Activated T-cell treated with anti-CD3 and anti-CD28 coated beads, Interleukin-2, amount 50 U/mL, for 24 hours (primary cell): ENCODE measurements around the gene CALCR.

Experiments used
- DNase-seq: peaks from one replicate; pipeline ENCODE4 v3.0.0-alpha.2; 2020
- H3K27ac Mint-ChIP-seq: 2 replicates; pipeline ENCODE4 v1.8.0; 2020; ENCODE audit warnings: mild to moderate bottlenecking, mixed read lengths
- H3K27me3 Mint-ChIP-seq: 2 replicates; pipeline ENCODE4 v1.8.0; 2020; ENCODE audit warnings: mixed read lengths
- H3K36me3 Mint-ChIP-seq: 2 replicates; pipeline ENCODE4 v1.8.0; 2020; ENCODE audit warnings: low read depth, mixed read lengths
- H3K4me1 Mint-ChIP-seq: 2 replicates; pipeline ENCODE4 v1.8.0; 2020; ENCODE audit warnings: low read depth, mixed read lengths
- H3K4me3 Mint-ChIP-seq: 2 replicates; pipeline ENCODE4 v1.8.0; 2020; ENCODE audit warnings: mild to moderate bottlenecking, moderate library complexity, mixed read lengths
- H3K9me3 Mint-ChIP-seq: 2 replicates; pipeline ENCODE4 v1.8.0; 2020; ENCODE audit warnings: mixed read lengths

The CALCR gene

DNA sequence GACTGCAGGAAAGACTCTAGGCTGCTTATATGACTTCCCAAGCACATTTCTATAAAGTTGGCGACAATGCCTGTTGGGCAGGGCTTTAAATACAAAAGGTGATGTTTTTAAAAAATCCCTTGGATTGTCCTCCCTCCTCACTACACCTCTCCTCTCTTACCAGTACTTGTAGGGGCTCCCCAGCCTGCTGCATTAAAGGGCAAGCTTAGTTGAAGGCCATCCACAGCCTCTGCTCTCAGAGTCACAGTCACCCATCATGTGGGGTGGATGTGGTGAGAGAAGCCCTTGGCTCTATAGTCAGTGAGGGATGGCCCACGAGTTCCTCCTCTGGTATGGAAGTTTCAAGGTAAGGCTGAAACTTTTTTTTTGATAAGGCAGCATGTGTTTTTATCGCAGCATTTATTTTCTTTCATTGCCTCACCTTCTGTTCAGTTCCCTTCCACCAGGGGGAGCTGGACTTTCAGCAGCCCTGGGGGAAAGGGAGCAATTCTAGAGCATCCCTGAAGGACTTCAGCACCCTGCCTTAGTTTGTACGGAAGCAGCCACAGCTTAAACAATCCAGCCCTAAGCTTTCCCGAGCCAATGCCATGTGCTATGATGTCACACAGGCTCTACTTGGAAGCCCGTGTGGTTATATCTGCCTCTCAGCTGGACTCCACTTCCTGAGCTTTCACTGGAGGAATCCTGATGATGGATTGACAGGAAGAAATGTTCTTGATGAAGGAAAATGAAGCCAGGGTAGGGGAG is 131.9 kb downstream of the CALCR start:
- H3K27ac Mint-ChIP-seq: no peak overlapping the region
- peak; percentile 38 for DNase-seq
- no peaks in the 10 kb centered on the region for H3K36me3 Mint-ChIP-seq
- H3K4me1 Mint-ChIP-seq: no peaks in the 10 kb centered on the region
- H3K4me3 Mint-ChIP-seq: no peak overlapping the region
- H3K9me3 Mint-ChIP-seq: no peaks in the 10 kb centered on the region
- peaks cover 5% of the 10 kb centered on the region for H3K27me3 Mint-ChIP-seq

DNA sequence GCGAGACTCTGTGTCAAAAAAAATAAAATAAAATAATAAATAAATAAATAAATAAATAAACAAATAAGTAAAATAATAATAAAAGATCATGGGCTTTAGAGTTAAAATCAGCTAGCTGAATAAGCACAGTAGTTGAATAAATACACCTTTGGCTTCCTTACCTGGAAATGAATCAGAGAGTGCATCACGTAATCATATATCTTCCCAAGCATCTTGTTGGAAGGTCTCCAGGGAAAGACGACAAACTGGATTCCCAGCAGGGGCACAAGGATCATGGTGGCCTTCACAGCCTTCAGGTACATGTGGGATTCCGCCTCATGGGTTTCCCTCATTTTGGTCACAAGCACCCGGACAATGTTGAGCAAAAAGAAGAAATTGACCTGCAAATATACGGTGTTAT is 138.7 kb downstream of the CALCR start:
- H3K4me3 Mint-ChIP-seq: no peak overlapping the region
- H3K36me3 Mint-ChIP-seq: no peaks in the 10 kb centered on the region
- H3K27me3 Mint-ChIP-seq: no peaks in the 10 kb centered on the region
- no peaks in the 10 kb centered on the region for H3K9me3 Mint-ChIP-seq
- peaks cover 9% of the 10 kb centered on the region for H3K4me1 Mint-ChIP-seq
- no peak overlapping the region for H3K27ac Mint-ChIP-seq
- no peak for DNase-seq

- H3K4me1 Mint-ChIP-seq: peaks cover 14% of the 10 kb centered on the region
- no peaks in the 10 kb centered on the region for H3K9me3 Mint-ChIP-seq
- no peak overlapping the region for H3K4me3 Mint-ChIP-seq
- H3K27me3 Mint-ChIP-seq: no peaks in the 10 kb centered on the region
- H3K36me3 Mint-ChIP-seq: no peaks in the 10 kb centered on the region
- no peak overlapping the region for H3K27ac Mint-ChIP-seq
- no peak for DNase-seq
Measured at GRCh38 chr7:93432130-93432529, 142.4 kb downstream of the CALCR start.

- H3K9me3 Mint-ChIP-seq: no peaks in the 10 kb centered on the region
- H3K27me3 Mint-ChIP-seq: no peaks in the 10 kb centered on the region
- DNase-seq: no peak
- no peak overlapping the region for H3K4me3 Mint-ChIP-seq
- peaks cover 14% of the 10 kb centered on the region for H3K4me1 Mint-ChIP-seq
- H3K36me3 Mint-ChIP-seq: no peaks in the 10 kb centered on the region
- no peak overlapping the region for H3K27ac Mint-ChIP-seq
Measured at GRCh38 chr7:93430917-93431588, 143.5 kb downstream of the CALCR start.

DNA sequence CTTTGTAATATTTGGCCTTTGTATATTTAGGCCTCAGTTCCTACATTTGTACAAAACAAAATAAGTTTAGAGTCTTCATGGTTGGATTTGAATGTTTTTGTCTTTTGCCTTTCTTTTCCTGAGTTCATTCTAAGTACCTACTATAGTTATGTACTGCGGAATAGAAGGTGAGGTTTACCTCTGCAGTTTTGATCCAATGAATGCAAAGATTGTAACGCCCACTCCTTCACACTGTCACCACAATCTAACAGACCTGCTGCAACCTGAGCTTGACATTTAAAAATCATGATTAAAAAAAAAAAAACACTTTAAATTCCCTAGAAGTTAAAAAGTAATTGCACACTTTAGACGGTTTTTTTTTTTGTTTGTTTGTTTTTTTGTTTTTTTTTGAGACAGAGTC is 145.0 kb downstream of the CALCR start:
- no peak overlapping the region for H3K27ac Mint-ChIP-seq
- H3K9me3 Mint-ChIP-seq: no peaks in the 10 kb centered on the region
- peaks cover 14% of the 10 kb centered on the region for H3K4me1 Mint-ChIP-seq
- no peaks in the 10 kb centered on the region for H3K27me3 Mint-ChIP-seq
- no peaks in the 10 kb centered on the region for H3K36me3 Mint-ChIP-seq
- DNase-seq: no peak
- no peak overlapping the region for H3K4me3 Mint-ChIP-seq

DNA sequence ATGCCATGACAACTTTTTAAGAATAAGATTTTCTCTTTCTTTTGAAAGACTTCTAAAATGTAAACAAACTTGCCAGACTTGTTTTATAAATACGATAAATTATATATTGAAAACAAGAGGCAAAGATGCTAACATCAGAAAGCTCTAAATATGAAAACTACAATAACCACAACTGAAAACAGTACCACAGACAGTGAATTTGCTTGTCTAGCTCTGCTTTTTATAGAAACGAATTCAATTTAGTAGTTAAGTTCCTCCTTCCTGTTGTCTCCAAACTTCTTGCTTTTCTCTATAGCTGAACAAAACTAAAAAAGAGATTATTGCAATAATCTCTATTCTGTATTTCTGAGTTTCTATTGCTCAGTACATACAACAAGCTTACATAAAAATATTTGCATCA is 147.4 kb downstream of the CALCR start:
- H3K4me3 Mint-ChIP-seq: no peak overlapping the region
- H3K27me3 Mint-ChIP-seq: peaks cover under 1% of the 10 kb centered on the region
- H3K36me3 Mint-ChIP-seq: no peaks in the 10 kb centered on the region
- H3K27ac Mint-ChIP-seq: no peak overlapping the region
- no peaks in the 10 kb centered on the region for H3K9me3 Mint-ChIP-seq
- H3K4me1 Mint-ChIP-seq: peaks cover 14% of the 10 kb centered on the region
- no peak for DNase-seq

GRCh38 chr7:93426155-93426696 is 148.3 kb downstream of the CALCR start:
- Mint-ChIP-seq H3K27ac (no peak overlapping the region), H3K4me3 (no peak overlapping the region), H3K27me3 (peaks cover 4% of the 10 kb centered on the region), H3K36me3 (no peaks in the 10 kb centered on the region), H3K4me1 (peaks cover 9% of the 10 kb centered on the region), H3K9me3 (no peaks in the 10 kb centered on the region)
- no peak for DNase-seq

DNA sequence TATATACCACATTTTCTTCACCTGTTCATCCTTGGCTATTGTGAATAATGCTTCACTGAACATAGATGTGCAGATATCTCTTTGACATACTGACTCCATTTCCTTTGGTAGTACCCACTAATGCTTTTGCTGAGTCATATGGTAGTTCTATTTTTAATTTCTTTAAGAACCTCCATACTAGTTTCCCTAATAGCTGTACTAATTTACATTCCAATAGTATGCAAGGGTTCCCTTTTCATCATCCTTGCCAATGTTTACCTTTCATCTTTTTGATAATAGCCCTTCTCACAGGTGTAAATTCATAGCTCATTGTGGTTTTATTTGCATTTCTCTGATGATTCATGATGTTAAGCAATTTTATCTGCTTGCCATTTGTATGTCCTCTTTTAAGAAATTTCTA is 159.9 kb downstream of the CALCR start:
- H3K27me3 Mint-ChIP-seq: no peaks in the 10 kb centered on the region
- H3K36me3 Mint-ChIP-seq: no peaks in the 10 kb centered on the region
- no peaks in the 10 kb centered on the region for H3K9me3 Mint-ChIP-seq
- DNase-seq: no peak
- H3K4me1 Mint-ChIP-seq: no peaks in the 10 kb centered on the region
- H3K27ac Mint-ChIP-seq: no peak overlapping the region
- H3K4me3 Mint-ChIP-seq: no peak overlapping the region

DNA sequence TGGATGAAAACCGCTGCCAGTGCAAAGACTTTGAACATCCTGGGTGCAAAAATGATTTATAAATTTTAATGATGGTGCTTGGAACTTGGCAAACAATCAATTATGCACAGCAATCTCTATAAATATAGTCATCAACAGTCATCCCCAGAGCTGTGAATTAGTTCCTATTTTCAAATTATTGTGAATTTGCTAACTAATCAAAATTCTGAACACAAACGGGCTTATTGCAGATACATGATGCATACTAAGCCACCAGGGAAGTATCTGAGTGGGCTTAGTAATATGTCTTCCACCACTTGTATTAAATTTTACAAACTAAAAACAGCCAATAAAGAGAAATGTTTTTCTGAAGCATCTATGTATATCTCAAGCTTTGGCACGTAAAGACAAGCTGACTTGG is 165.2 kb downstream of the CALCR start:
- Mint-ChIP-seq H3K27ac (no peak overlapping the region), H3K9me3 (peaks cover 14% of the 10 kb centered on the region), H3K36me3 (no peaks in the 10 kb centered on the region), H3K4me3 (no peak overlapping the region), H3K27me3 (no peaks in the 10 kb centered on the region), H3K4me1 (no peaks in the 10 kb centered on the region)
- DNase-seq: no peak

- H3K9me3 Mint-ChIP-seq: peaks cover 14% of the 10 kb centered on the region
- no peak overlapping the region for H3K27ac Mint-ChIP-seq
- H3K4me1 Mint-ChIP-seq: no peaks in the 10 kb centered on the region
- H3K27me3 Mint-ChIP-seq: no peaks in the 10 kb centered on the region
- no peaks in the 10 kb centered on the region for H3K36me3 Mint-ChIP-seq
- no peak for DNase-seq
- H3K4me3 Mint-ChIP-seq: no peak overlapping the region
Measured at GRCh38 chr7:93407239-93407638, 167.3 kb downstream of the CALCR start.

DNA sequence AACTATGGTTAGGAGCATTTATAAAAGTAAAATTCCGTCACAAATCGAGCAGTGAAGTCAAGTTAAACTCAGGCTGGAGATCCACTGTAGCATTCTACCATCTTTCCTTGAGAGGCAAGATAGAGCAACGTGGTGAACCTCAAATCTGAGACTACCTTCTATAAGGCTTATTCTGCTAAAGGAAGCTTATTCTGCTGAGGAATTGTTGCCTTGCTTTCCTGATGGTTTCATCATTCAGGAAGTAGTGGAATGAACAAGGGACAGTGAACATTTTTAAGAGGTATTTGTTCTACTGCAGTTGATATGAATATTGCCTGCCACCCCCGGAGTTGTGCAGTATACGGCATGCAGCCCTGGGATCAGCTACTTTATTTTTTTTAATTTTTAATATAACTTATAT is 171.6 kb downstream of the CALCR start:
- DNase-seq: no peak
- Mint-ChIP-seq H3K4me3 (no peak overlapping the region), H3K27ac (no peak overlapping the region), H3K9me3 (peaks cover 14% of the 10 kb centered on the region), H3K4me1 (no peaks in the 10 kb centered on the region), H3K36me3 (no peaks in the 10 kb centered on the region), H3K27me3 (no peaks in the 10 kb centered on the region)

DNA sequence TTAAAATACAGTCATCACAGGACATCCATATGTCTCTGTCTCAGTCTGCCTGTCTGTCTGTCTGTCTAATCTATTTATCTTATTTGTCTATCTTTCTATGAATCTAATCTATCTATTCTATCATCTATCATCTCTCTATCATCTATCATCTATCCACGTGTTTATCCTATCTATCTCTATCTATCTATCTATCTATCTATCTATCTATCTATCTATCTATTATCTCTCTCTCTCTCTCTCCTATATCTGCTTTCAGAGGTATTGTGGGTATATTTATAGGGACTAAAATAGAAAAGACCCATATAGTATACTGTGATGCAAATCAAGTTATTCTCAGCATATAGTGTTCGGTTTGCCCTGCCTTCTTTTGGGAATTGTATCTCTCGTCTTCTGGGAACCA is 174.9 kb downstream of the CALCR start:
- Mint-ChIP-seq H3K27me3 (no peaks in the 10 kb centered on the region), H3K27ac (no peak overlapping the region), H3K9me3 (no peaks in the 10 kb centered on the region), H3K4me3 (no peak overlapping the region), H3K36me3 (no peaks in the 10 kb centered on the region), H3K4me1 (no peaks in the 10 kb centered on the region)
- DNase-seq: no peak

DNA sequence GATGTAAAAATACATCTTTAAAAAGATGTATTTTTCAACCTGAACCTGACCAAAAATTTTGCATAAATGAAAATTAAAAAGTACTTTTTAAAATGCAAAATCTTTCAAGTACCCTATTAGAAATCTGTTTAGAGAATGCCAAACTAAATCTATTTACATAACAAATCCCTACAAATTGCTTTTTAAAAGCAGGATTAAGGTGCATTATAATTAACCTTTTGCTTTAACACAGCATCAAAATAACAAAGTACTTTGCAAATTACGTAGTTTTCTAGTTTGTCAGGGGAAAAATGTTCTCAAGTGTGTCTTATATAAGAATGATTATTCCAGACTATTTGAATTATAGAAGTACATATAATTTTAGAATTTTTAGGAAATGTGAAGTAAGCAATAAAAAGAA is 181.5 kb downstream of the CALCR start:
- Mint-ChIP-seq H3K4me1 (no peaks in the 10 kb centered on the region), H3K9me3 (no peaks in the 10 kb centered on the region), H3K27ac (no peak overlapping the region), H3K4me3 (no peak overlapping the region), H3K27me3 (peaks cover 1% of the 10 kb centered on the region), H3K36me3 (no peaks in the 10 kb centered on the region)
- no peak for DNase-seq

DNA sequence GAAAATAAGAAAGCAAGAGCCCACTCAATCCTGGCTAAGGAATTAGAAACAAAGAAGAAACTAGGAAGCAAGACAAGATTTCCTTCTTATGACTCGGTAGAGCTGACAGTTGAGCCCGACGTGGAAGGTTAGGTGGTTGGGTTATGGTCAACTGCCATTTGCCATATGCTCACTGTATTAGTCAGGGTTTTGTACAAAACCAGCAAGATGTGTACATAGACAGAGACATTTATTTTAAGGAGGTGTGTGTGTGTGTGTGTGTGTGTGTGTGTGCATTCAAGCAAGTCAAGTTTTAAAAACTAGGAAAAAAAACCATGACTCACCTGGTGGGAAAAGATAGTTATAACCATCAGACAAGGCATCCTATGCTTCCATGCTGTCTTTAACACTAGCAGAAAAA is 183.9 kb downstream of the CALCR start:
- H3K4me3 Mint-ChIP-seq: no peak overlapping the region
- no peaks in the 10 kb centered on the region for H3K36me3 Mint-ChIP-seq
- H3K27me3 Mint-ChIP-seq: peaks cover 14% of the 10 kb centered on the region
- H3K9me3 Mint-ChIP-seq: no peaks in the 10 kb centered on the region
- DNase-seq: no peak
- no peak overlapping the region for H3K27ac Mint-ChIP-seq
- no peaks in the 10 kb centered on the region for H3K4me1 Mint-ChIP-seq

DNA sequence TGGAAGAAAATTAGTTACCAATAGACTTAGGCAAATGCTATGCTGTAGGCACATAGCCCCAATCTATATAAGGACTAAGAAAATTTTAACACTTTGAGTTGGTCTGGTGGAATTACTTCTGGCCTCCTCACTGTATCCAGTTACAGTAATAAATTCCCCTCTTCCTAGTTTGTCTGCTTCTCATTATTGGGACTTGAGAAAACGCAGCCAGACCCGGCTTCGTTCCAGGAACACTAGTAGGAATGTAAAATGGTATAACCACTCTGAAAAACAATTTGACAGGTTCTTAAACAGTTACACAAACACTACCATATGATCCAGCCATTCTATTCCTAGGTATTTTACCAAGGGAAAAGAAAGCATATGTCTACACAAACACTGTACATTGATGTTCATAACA is 192.2 kb downstream of the CALCR start:
- H3K4me3 Mint-ChIP-seq: no peak overlapping the region
- H3K27ac Mint-ChIP-seq: no peak overlapping the region
- no peak for DNase-seq

More for the DNA sequence above, 192.2 kb downstream of the CALCR start:
- no peaks in the 10 kb centered on the region for H3K36me3 Mint-ChIP-seq
- peaks cover 26% of the 10 kb centered on the region for H3K27me3 Mint-ChIP-seq
- H3K4me1 Mint-ChIP-seq: no peaks in the 10 kb centered on the region
- H3K9me3 Mint-ChIP-seq: peaks cover 2% of the 10 kb centered on the region
